Measurements from ENCODE around the gene ZC3H11A. TPM values are rescaled to one million over a fixed set of nuclear protein-coding genes. Genes with fewer than 3 reads are reported as not detected.
"Not testable (repeated sequence)": the region's sequence is repeated elsewhere in the genome, so short reads cannot be mapped to it uniquely, and the experiment has no call there.

The ZC3H11A gene
- 84.5 TPM for total RNA-seq
- long read RNA-seq, full-length matches to known transcripts, result 13 of 68 reads
- long read RNA-seq, partial matches to known transcripts, result 28 of 68 reads
- long read RNA-seq, other reads (novel, unspliced or antisense), result 27 of 68 reads

DNA sequence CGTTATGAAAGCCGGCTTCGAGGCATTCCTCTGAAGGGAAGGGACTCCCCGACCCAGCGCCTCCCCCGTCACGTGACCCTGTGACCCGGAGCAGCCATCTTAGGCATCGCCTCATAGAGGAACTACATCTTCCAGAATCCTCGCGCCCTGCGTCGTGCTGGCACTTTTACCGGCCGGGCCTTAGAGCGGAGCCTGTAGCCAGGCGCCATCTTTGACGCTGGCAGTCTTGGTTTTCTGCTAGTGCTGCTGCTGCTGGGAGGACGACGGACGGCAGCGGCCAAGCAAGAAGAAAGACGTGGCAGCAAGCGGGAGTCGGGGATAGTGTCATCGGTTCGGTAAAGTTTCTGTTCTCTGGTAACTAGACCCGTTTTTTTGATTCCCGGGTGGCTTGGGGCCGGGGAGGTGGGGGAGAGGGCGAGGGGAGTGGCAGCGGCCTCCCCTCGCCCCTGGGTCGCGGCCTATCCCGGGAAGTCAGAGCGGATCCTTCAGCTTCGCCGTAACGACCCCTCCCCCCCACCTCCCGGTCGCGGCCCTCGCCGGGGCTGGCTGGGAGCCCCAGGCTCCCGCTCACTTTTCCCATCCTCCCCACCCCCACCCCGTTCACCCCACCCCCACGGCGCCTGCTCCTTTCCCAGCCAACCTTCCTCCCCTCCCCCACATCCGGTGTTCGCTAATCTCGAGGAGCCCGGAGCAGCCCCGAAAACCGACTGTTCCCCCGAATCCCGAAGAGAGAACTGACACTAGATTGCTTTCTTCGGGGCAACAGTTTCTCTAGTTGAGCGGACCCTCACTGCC, at the start of gene ZC3H11A, which contains the start of gene ZBED6:
TSS of gene ZC3H11A (plus strand) at position 183 of the 795 bp plus-strand sequence. CDS start 21,448 bp downstream, outside the sequence.
TSS of gene ZBED6 (plus strand) at position 183 of the 795 bp plus-strand sequence. CDS start 1,900 bp downstream, outside the sequence.
- peak; percentile 99 for ATAC-seq
- intact Hi-C loops (cut with DNase I), result no loop called here
- H3K27ac ChIP-seq, result peak within 1 kb of the TSS; percentile 93
- H3K4me1 ChIP-seq, result peaks cover 44% of the 10 kb centered on the region
- TF ChIP-seq, protein P1, sequence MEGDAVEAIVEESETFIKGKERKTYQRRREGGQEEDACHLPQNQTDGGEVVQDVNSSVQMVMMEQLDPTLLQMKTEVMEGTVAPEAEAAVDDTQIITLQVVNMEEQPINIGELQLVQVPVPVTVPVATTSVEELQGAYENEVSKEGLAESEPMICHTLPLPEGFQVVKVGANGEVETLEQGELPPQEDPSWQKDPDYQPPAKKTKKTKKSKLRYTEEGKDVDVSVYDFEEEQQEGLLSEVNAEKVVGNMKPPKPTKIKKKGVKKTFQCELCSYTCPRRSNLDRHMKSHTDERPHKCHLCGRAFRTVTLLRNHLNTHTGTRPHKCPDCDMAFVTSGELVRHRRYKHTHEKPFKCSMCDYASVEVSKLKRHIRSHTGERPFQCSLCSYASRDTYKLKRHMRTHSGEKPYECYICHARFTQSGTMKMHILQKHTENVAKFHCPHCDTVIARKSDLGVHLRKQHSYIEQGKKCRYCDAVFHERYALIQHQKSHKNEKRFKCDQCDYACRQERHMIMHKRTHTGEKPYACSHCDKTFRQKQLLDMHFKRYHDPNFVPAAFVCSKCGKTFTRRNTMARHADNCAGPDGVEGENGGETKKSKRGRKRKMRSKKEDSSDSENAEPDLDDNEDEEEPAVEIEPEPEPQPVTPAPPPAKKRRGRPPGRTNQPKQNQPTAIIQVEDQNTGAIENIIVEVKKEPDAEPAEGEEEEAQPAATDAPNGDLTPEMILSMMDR (IDR thresholded peaks at IDR 0.05), result no peak
- no peaks in the 10 kb centered on the region for H3K36me3 ChIP-seq
- peak within 1 kb of the TSS; percentile 87 for H3K4me3 ChIP-seq
- DNase-seq, result peak; percentile 100
- H3K9me3 ChIP-seq, result no peaks in the 10 kb centered on the region
- no peaks in the 10 kb centered on the region for H3K27me3 ChIP-seq

DNA sequence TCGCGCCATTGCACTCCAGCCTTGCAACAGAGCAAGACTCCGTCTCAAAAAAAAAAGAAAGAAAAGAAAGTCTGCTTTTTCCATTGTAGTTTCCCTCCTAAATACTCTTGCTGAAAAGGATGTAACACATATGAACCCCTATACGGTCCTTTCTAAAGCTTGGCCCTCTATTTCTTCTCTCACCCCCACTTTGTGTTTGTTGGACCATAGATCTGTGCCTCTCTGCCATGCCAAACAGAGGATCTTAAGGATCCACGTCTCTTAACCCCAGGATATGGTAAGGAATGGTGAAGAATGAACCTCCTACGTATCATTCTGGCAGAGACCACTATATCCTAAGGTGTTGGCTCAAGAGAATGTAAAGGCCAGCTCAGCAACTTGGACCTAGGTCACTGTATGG, 49.1 kb upstream of the ZC3H11A start:
- Histone ChIP-seq H3K27me3 (no peaks in the 10 kb centered on the region), H3K27ac (no peak overlapping the region), H3K36me3 (no peaks in the 10 kb centered on the region), H3K4me1 (no peaks in the 10 kb centered on the region), H3K4me3 (no peak overlapping the region), H3K9me3 (no peaks in the 10 kb centered on the region)
- intact Hi-C loops (cut with DNase I), result no loop called here
- no peak for ATAC-seq
- TF ChIP-seq, protein P1 (IDR thresholded peaks at IDR 0.05), result no peak
- DNase-seq, result no peak

DNA sequence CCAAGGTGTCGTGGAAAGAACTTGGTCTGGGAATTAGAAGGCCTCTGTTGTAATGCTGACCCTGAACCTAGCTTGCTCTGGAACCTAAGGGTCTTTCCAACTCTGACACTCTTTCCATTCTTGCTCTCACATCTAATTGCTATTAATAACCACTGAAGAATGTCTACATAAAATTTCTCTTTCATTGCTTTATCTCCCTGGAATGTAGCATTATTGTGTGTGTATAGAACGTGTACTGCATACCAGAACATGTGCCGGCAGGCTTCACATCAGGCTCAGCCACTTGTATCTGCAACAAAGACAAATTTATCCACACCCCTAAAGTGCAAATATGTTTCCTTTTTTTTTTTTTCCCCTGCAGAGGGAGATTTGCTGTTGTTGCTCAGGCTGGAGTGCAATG, 44.4 kb upstream of the ZC3H11A start:
- no peak for DNase-seq
- Histone ChIP-seq H3K4me1 (no peaks in the 10 kb centered on the region), H3K36me3 (no peaks in the 10 kb centered on the region), H3K4me3 (no peak overlapping the region), H3K27me3 (no peaks in the 10 kb centered on the region), H3K27ac (no peak overlapping the region), H3K9me3 (no peaks in the 10 kb centered on the region)
- TF ChIP-seq, protein P1 (IDR thresholded peaks at IDR 0.05), result no peak
- intact Hi-C loops (cut with DNase I), result no loop called here
- ATAC-seq, result peak; percentile 55

DNA sequence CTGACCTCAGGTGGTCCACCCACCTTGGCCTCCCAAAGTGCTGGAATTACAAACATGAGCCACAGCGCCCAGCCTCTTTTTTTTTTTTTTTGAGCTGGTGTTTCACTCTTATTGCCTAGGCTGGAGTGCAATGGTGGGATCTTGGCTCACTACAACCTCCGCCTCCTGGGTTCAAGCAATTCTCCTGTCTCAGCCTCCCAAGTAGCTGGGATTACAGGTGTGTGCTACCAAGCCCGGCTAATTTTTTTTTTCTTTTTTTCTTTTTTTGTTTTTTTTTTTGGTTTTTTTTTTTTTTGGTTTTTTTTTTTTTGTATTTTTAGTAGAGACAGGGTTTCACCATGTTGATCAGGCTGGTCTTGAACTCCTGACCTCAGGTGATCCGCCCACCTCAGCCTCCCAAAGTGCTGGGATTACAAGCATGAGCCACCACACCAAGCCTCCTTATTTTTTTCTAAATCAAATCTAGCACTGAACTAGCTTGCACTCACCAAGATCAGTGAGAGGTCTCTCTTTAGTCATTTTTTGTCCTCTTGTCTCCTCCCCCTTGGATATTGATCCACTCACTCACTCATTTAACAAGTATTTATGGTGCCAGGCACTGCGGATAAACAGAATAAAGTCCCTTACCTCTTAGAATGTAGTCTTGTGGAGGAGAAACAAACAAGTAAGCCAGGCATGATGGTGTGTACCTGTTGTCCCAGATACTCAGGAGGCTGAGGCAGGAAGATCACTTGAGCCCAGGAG, 43.6 kb upstream of the ZC3H11A start:
- H3K9me3 ChIP-seq; H3K4me3 ChIP-seq; H3K36me3 ChIP-seq; DNase-seq; H3K4me1 ChIP-seq; H3K27ac ChIP-seq; H3K27me3 ChIP-seq; ATAC-seq; intact Hi-C loops (cut with DNase I): not testable (repeated sequence)

DNA sequence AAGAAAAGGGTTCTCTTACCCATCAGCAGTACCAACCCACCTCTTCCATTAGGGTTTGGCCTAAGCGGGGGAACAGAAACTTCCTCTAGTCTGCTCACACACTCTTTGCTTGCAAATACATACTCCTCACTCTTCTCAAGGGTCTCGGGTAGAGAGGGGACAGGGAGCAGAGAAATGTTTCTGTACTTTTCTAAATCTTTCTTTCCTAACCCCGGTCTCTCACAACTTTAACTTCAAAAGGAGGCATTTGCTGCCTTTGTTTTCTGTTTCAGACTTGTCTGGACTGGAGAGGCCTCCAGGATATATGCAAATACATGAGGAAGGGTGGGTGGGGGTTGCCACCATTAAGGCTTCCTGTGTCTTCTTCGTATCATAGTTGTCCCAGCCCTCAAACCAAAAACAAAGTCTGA, 41.0 kb upstream of the ZC3H11A start:
- ATAC-seq (no peak), DNase-seq (no peak)
- H3K27me3 ChIP-seq, result no peaks in the 10 kb centered on the region
- H3K27ac ChIP-seq, result no peak overlapping the region
- H3K36me3 ChIP-seq, result no peaks in the 10 kb centered on the region
- H3K9me3 ChIP-seq, result no peaks in the 10 kb centered on the region
- no peaks in the 10 kb centered on the region for H3K4me1 ChIP-seq
- H3K4me3 ChIP-seq, result no peak overlapping the region
- TF ChIP-seq, protein P1 (IDR thresholded peaks at IDR 0.05), result no peak
- intact Hi-C loops (cut with DNase I), result no loop called here

DNA sequence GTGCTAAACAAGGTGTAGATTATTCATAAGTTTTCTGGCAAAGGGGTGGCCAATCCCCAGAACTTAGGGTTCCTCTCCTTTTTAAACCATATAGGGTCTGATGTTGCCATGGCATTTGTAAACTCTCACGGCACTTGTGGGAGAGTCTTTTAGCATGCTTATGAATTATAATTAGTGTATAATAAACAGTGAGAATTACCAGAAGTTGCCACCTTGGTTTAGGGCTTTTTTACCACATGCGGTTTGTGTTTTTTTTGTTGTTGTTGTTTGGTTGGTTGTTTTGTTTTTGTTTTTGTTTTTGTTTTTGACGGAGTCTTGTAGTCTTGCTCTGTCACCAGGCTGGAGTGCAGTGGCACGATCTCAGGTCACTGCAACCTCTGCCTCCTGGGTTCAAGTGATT, 39.4 kb upstream of the ZC3H11A start:
- Histone ChIP-seq H3K27ac (no peak overlapping the region), H3K4me3 (no peak overlapping the region), H3K4me1 (no peaks in the 10 kb centered on the region), H3K36me3 (no peaks in the 10 kb centered on the region), H3K9me3 (no peaks in the 10 kb centered on the region), H3K27me3 (no peaks in the 10 kb centered on the region)
- TF ChIP-seq, protein P1 (IDR thresholded peaks at IDR 0.05), result no peak
- no peak for DNase-seq
- no peak for ATAC-seq
- intact Hi-C loops (cut with DNase I), result no loop called here

DNA sequence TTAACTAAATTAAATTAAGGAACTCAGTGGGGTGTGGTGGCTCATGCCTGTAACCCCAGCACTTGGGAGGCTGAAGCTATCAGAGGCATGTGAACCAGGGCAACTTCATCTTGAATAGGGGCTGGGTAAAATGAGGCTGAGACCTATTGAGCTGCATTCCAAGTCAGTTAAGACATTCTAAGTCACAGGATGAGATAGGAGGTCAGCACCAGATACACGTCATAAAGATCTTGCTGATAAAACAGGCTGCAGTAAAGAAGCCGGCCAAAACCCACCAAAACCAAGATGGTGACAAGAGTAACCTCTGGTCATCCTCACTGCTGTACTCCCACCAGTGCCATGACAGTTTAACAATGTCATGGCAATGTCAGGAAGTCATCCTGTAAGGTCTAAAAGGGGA, 36.7 kb upstream of the ZC3H11A start:
- DNase-seq; H3K27ac ChIP-seq; H3K4me3 ChIP-seq; H3K27me3 ChIP-seq; H3K9me3 ChIP-seq; H3K4me1 ChIP-seq; intact Hi-C loops (cut with DNase I); ATAC-seq; H3K36me3 ChIP-seq: not testable (repeated sequence)

Data from upper lobe of right lung (tissue), 1 donor.